Fibroblast of mammary gland (primary cell): ENCODE data around the gene PTEN.

Experiments
- DNase-seq: peaks from one replicate; pipeline ENCODE4 v3.0.0-alpha.2; 2010; ENCODE audit warnings: low read depth
- H3K4me3 ChIP-seq: 2 replicates; pipeline ENCODE4 v1.5.1; 2011; ENCODE audit warnings: low read depth, mild to moderate bottlenecking, low read length, moderate library complexity; ENCODE audit not compliant: control insufficient read depth
- CTCF ChIP-seq: conservative IDR thresholded peaks from 2 replicates; pipeline ENCODE4 v1.5.1; 2011; ENCODE audit warnings: low read depth, low read length, inconsistent platforms; ENCODE audit not compliant: control insufficient read depth, insufficient read depth

The PTEN gene

GRCh38 chr10:87930934-87931835 lies 67.8 kb downstream of the PTEN start:
- no peak for TF ChIP-seq CTCF
- H3K4me3 ChIP-seq = no peak overlapping the region
- DNase-seq = no peak

GRCh38 chr10:87931836-87932230 lies 68.4 kb downstream of the PTEN start:
- no peak overlapping the region for H3K4me3 ChIP-seq
- no peak for TF ChIP-seq CTCF
- DNase-seq = peak; percentile 62

GRCh38 chr10:87935290-87936141 lies 72.1 kb downstream of the PTEN start:
- TF ChIP-seq CTCF = no peak
- peak; percentile 59 for DNase-seq
- no peak overlapping the region for H3K4me3 ChIP-seq

- DNase-seq = no peak
- TF ChIP-seq CTCF = no peak
- H3K4me3 ChIP-seq = no peak overlapping the region
These were observed 76.8 kb downstream of the PTEN start for GRCh38 chr10:87940210-87940609.

GRCh38 chr10:87942884-87943527 lies 79.6 kb downstream of the PTEN start:
- no peak for DNase-seq
- H3K4me3 ChIP-seq = no peak overlapping the region
- no peak for TF ChIP-seq CTCF

- DNase-seq = no peak
- H3K4me3 ChIP-seq = no peak overlapping the region
- no peak for TF ChIP-seq CTCF
These were observed 82.6 kb downstream of the PTEN start for GRCh38 chr10:87945984-87946383.
